NCI-H345 treated with DMSO at 0.1 percent for 48 hours (cell line): ENCODE results near the gene SPOCK1.
A peak's percentile ranks its signal among the peaks of the same experiment; 100 is the strongest.

Experiments used
- DNase-seq: peaks from one replicate; lab custom pipeline; 2025; ENCODE audit not compliant: unreplicated experiment; lab: John Stamatoyannopoulos, UW

Gene SPOCK1

DNA sequence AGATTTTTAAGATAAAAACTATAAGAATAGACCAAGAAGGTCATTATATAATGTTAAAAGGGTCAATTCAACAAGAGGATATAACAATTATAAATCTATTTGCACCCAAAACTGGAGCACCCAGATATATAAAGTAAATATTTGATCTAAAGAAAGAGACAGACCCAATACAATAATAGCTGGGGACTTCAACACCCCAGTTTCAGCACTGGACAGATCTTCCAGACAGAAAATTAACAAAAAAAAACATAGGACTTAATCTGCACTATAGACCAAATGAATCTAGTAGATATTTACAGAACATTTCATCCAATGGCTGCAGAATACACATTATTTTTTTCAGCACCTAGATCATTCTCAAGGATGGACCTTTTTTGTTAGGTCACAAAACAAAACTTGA lies 331.9 kb downstream of the SPOCK1 start:
- DNase-seq: no peak

- DNase-seq: no peak
Measured at GRCh38 chr5:137164961-137165360, 334.2 kb downstream of the SPOCK1 start.

DNA sequence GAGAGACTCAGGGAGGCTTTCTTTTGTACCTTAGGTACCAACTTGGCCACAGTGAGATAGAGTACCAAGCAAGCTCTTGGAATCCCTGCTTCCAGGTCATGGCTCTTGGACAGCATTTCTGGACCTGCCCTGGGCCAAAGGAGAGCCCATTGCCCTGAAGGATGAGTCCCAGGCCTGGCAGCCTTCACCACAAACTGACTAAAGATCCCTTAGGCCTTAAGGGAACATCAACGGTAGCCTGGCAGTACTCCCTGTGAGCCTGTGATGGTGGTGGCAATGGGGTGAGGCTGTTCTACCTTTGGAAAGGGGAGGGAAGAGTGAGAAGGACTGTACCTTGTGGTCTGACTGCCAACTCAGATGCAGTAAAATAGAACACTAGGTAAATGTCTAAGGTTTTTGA lies 334.6 kb downstream of the SPOCK1 start:
- DNase-seq: no peak

GRCh38 chr5:137158691-137159090 lies 340.4 kb downstream of the SPOCK1 start:
- DNase-seq: no peak

GRCh38 chr5:137156180-137156579 lies 342.9 kb downstream of the SPOCK1 start:
- DNase-seq: no peak

- DNase-seq: peak; percentile 86
Measured at GRCh38 chr5:137155261-137156000, 343.7 kb downstream of the SPOCK1 start.

- DNase-seq: no peak
Measured at GRCh38 chr5:137152616-137153015, 346.5 kb downstream of the SPOCK1 start.

DNA sequence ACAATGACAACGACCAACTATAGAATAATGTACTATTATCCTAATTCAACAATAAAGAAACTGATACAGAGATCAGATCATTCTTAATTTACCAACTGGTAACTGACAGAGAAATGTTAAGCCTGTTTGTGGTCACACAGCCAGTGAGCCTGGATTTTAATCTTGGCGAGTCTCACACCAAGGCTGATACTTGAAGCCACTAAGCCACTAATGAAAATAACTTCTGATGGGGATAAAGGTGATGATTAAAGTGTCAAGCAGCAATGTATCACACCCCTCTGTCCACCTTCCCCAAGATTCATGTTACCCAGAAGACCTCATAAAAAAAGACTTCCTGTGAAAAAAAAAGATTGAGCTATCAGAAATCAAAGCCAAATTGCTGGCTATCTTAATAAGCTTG lies 350.5 kb downstream of the SPOCK1 start:
- no peak for DNase-seq

DNA sequence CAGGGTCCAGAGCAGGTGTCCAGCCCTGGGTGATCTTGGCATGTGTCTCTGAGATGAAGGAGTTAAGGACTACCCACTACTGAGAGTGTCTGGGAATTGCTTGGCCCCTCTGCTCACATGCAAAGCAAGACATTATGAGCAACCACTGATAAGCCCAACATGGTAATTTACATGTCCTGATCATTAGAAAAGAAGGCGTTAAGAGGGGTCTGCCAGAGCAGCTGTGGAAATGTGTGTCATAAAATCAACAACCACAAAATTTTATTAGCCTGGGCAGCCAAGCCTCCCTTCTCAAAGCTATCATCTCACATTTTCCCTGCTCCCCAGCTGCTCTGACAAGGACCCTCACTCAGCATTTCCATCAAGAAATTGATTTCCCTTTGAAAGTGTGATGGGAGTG lies 351.0 kb downstream of the SPOCK1 start:
- DNase-seq: no peak

GRCh38 chr5:137147346-137147745 lies 351.8 kb downstream of the SPOCK1 start:
- DNase-seq: no peak

DNA sequence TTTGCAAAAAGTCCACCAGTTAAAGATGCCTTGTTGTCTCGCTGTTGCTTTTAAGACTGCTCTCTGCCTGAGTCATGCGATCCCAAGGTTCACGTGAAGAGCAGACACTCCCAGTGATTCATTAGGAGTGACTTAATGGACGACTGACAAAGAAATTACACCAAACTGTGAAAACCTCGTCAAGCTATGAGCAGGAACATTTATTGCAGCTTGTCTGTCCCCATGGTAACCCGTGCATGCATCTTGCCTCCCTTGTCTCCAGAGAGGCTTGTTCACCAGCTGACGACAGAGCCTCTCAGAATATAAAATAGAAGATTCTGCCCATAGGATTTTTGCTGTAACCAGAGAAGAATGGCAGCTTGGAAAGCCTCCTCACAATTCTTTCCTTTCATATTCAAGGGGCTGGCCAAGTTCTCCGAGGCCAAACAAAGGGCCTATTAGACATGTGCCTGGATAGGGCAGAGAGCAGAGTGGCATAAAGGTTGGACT lies 352.7 kb downstream of the SPOCK1 start:
- peak; percentile 71 for DNase-seq

DNA sequence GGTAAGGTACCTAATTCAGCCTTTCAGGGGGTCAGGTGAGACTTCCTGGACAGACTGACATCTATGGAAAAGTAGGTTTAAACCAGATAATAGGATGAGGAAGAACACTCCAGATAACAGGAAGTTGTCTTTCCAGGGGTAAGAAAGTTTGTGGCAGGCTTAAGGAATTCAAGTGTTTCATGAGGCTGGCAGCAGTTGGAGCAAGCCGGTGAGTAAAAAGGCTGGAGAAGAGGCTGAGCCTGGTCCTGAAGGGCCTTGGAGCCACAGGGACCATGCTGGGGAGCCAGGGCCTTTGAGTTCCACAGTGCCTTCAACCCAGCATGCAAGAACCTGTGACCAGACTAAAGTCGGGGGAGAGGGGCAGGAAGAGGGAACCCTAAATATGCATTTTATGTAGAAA lies 353.4 kb downstream of the SPOCK1 start:
- no peak for DNase-seq

- DNase-seq: no peak
Measured at GRCh38 chr5:137144656-137145055, 354.5 kb downstream of the SPOCK1 start.

GRCh38 chr5:137142764-137143605 lies 356.1 kb downstream of the SPOCK1 start:
- no peak for DNase-seq

- no peak for DNase-seq
Measured at GRCh38 chr5:137142346-137142745, 356.8 kb downstream of the SPOCK1 start.

- peak; percentile 36 for DNase-seq
Measured at GRCh38 chr5:137141779-137142178, 357.3 kb downstream of the SPOCK1 start.

DNA sequence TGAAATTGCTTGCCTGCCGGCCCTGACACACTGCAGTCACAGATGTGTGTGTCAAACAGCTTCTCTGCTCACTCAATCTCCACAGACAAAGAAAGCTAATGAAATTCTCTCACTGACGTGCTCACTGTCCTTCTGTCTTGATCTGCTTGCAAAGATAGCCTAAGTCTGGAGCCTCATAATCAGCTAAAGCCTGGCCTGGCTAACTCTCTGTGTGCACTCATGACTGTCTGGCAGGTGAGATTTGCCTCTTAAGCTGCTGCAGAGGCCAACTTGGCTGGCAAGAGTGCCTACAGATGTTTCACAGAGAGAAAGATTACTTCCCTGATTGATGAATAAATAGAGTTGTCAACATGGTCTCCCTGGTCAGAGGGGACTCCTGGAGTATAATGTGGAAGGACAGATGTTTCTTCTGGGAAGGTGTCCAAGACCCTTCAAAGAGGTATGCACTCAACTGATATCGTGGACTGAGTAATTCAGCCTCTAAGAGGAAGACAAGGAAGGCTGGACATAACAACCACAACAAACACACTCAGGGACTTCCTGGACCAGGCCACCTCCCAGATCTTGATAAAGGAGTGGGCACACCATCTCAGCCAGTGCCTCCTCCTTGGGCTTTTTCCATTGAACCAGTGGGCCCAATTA lies 362.0 kb downstream of the SPOCK1 start:
- no peak for DNase-seq

DNA sequence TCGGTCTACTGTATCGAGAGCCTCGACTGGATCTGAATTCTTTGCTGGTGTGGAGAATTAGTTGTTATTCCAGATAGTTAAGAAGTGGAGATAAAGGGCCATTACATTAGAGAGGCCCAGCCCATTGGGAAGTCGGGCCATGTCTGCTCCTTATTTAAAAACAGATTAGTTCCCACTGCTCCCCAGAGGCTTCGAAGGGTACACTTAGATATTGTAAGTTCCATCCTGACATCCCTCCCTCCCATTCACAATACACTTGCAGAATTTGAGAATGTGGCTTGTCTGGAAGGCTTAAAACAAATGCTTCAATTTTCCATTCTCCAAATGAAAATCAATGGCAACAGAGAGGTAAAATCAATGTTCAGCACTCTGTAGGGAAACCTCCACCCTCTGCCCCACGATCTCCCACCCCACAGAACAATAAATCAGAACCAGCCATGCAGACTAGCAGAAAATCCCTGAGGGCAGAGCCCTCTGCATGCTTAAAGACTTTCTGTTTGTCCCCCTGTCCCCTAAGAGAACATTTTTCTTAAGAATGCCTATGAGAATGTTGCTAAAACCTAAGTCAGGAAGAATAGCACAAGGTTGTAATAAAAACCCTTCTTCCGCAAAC lies 364.1 kb downstream of the SPOCK1 start:
- no peak for DNase-seq

GRCh38 chr5:137129886-137130680 lies 369.0 kb downstream of the SPOCK1 start:
- DNase-seq: no peak

DNA sequence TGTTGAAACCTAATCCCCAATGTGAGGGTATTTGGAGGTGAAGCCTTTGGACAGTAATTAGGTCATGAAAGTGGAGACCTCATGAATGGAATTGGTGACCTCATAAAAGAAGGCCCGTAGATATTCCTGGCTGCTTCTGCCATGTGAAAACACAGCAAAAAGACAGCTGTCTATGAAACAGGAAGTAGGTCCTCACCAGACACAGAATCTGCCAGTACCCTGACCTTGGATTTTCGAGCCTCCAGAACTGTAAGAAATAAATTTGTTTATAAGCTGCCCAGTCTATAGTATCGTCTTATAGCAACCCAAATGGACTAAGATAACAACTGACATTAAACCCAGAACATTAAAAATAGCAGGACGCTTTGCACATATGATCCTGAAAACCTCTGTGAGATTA lies 371.1 kb downstream of the SPOCK1 start:
- DNase-seq: no peak
